ENCODE data around the gene TDRD7. TPM values are rescaled to one million over a fixed set of nuclear protein-coding genes. Genes with fewer than 3 reads are reported as not detected.

Gene TDRD7
- polyA plus RNA-seq, 1 of the 3 experiments (the other 2 are of a cell fraction), result 4.9 TPM

- peak; percentile 97 for TF ChIP-seq TCF12 (IDR thresholded peaks at IDR 0.05)
- no peak for TF ChIP-seq RXRA (IDR thresholded peaks at IDR 0.05; ENCODE audit: borderline replicate concordance, low read depth)
- no peak for TF ChIP-seq EZH2phosphoT487 (IDR thresholded peaks at IDR 0.05; ENCODE audit: borderline replicate concordance, low read depth)
- TF ChIP-seq SIN3A (IDR thresholded peaks at IDR 0.05; ENCODE audit: borderline replicate concordance, low read depth, low read length), result no peak
- no peak for TF ChIP-seq USF1 (IDR thresholded peaks at IDR 0.05; ENCODE audit: borderline replicate concordance, low read depth)
- TF ChIP-seq, protein P1, sequence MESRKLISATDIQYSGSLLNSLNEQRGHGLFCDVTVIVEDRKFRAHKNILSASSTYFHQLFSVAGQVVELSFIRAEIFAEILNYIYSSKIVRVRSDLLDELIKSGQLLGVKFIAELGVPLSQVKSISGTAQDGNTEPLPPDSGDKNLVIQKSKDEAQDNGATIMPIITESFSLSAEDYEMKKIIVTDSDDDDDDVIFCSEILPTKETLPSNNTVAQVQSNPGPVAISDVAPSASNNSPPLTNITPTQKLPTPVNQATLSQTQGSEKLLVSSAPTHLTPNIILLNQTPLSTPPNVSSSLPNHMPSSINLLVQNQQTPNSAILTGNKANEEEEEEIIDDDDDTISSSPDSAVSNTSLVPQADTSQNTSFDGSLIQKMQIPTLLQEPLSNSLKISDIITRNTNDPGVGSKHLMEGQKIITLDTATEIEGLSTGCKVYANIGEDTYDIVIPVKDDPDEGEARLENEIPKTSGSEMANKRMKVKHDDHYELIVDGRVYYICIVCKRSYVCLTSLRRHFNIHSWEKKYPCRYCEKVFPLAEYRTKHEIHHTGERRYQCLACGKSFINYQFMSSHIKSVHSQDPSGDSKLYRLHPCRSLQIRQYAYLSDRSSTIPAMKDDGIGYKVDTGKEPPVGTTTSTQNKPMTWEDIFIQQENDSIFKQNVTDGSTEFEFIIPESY (IDR thresholded peaks at IDR 0.05; ENCODE audit: borderline replicate concordance, low read depth), result no peak
- TF ChIP-seq TEAD4 (IDR thresholded peaks at IDR 0.05; ENCODE audit: borderline replicate concordance, insufficient read depth), result peak; percentile 27; the same call in 1 of the 2 replicates
Measured at GRCh38 chr9:97480749-97481148, 68.9 kb downstream of the TDRD7 start (continued).

- H3K9me3 ChIP-seq, result no peaks in the 10 kb centered on the region
- H4K20me1 ChIP-seq (ENCODE audit: insufficient read depth), result no peaks in the 10 kb centered on the region
- DNase-seq, result no peak
- H3K9ac ChIP-seq, result no peak overlapping the region
- no peak overlapping the region for H3K4me2 ChIP-seq
- no peak overlapping the region for H3K4me3 ChIP-seq (ENCODE audit: low read depth in 2 of 2, low read length in 1 of 2)
- WGBS (ENCODE audit: low lambda C conversion rate), result 100% methylated on average over 1 of the region's 1 CpG
- no peaks in the 10 kb centered on the region; the same call in 1 of the 2 replicates for H3K9me2 ChIP-seq
- ChIA-PET POLR2A (no interaction called here), CTCF (interaction anchor here (1.2 to 5.7 kb wide), 5 partner anchors 12 to 133 kb away, joined by 3 to 49 read pairs (median 5); partner anchors contain the start of gene TMOD1)
- TF ChIP-seq USF1 (IDR thresholded peaks at IDR 0.05; ENCODE audit: borderline replicate concordance, low read depth), result no peak
- TF ChIP-seq, protein P1 (IDR thresholded peaks at IDR 0.05; ENCODE audit: borderline replicate concordance, low read depth), result no peak
- TF ChIP-seq GATA2 (CRISPR knock-in tag; IDR thresholded peaks at IDR 0.05), result no peak
- H3K27me3 ChIP-seq (ENCODE audit: insufficient read depth), result no peaks in the 10 kb centered on the region
- peaks cover 0 to 22% of the 10 kb centered on the region in 2 experiments; a peak in 2 of 4 replicates for H3K4me1 ChIP-seq (ENCODE audit: control insufficient read depth in 1 of 2, insufficient read depth in 2 of 2, low read depth in 1 of 2, low read length in 1 of 2)
- H3K36me3 ChIP-seq (replicated peaks in 1 of 2; ENCODE audit: control insufficient read depth in 1 of 2, insufficient read depth in 2 of 2, low read length in 1 of 2), result peaks cover 21 to 49% of the 10 kb centered on the region in 2 experiments
- H3K79me2 ChIP-seq (ENCODE audit: insufficient read depth), result no peaks in the 10 kb centered on the region
- no peak overlapping the region for H3K27ac ChIP-seq (ENCODE audit: low read depth in 2 of 2, low read length in 1 of 2)
- H2AFZ ChIP-seq (ENCODE audit: low read depth), result no peak overlapping the region
- H3F3A ChIP-seq (replicated peaks; ENCODE audit: insufficient read depth), result no peaks in the 10 kb centered on the region
Measured at GRCh38 chr9:97484134-97484533, 72.2 kb downstream of the TDRD7 start.

All from SK-N-SH (cell line).